HG02588 (cell line): Measurements from ENCODE around the gene WAPL.

Experiments
- ATAC-seq: cut with Tn5 transposase; IDR thresholded peaks from one replicate; pipeline ENCODE4 v1.9.1; 2021; ENCODE audit warnings: mild to moderate bottlenecking, moderate library complexity; ENCODE audit not compliant: unreplicated experiment

The WAPL gene

DNA sequence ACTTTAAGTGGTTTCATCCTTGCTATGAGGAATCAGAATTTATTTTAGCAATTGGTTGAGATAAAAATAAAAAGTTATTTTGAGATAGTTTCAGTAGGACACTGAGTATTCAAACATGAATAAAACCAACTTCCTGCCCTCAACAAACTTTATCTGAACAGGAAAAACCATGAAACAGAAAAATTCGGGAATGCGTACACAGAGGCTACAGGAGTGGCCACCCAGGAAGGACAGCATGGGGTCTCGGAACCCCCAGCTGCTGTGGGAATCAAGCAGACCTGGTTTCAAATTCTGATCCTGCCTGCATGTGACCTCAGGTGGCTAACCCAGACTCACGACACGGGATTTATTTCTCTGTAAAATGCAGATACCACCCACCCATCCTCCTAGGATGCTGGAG, 106.0 kb downstream of the WAPL start:
- ATAC-seq, result no peak

DNA sequence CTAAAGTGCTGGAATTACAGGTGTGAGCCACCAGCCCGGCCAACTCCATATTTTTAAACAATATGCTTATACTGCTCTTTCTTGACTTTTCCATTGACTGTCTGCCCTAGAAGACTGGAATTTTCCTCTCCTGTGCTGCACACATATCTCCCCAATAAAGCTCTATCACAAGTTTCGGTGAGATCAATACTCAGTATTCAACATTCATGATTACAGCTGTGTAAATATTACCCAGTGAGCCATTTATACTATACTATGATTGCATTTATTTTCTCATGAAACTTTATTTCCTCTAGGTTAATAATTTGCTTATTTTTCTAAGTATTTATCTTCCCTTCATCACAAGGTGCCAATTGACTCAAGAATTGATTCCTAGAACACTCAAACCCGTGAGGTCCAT, 106.5 kb downstream of the WAPL start:
- ATAC-seq, result no peak

GRCh38 chr10:86413046-86413728, 108.4 kb downstream of the WAPL start:
- ATAC-seq, result peak; percentile 64

DNA sequence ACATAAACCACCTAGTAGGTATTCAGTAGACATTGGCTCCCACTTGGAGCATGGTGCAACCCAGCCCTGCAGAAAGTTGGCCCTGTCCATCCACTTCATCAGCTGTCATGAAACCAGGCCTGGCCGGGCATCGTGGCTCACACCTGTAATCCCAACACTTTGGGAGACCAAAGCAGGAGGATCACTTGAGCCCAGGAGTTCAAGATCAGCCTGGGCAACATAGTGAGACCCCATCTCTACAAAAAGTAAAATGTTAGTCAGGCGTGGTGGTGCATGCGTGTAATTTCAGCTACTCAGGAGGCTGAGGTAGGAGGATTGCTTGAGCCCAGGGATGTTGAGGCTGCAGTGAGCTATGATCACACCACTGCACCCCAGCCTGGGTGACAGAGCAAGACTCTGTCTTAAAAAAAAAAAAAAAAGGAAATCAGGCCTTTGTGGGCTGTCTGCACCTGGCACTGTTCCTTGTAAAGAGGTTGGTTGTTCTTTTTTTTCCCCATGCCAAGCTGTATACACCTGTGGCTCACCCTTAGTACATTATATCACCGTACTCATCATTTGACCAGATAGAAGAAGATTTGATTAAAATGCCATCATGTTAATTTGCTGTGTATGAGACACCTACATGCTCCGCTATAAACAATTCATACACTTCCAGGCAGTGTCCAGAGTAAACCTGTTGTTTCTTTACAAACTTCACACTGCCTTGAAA, 109.6 kb downstream of the WAPL start:
- peak; percentile 10 for ATAC-seq

DNA sequence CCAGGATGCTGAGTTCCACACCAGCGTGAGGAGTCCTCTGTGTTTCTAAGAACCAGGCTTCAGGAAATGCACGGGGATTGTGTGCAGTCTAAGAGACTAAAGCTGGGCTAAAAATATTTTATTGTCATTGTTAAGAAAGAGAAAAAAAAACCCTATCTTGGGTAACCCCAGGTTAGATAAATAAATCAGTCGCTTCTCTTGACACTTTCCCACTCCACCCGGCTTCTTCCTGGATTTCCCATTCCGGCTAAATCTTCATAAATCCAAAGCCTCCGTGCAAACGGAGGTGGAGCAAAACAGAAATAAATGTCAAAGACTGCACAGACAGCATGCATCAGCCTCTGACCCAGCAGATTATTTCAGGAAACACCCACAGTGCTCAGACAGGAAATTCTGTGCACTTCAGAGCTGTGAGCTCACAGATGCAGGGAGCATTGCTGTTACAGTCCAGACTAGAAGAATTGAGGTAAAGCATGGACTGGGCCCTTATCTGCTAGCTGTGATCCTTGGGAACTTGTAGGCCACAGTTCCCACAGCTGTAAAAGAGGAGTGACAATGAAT, 110.2 kb downstream of the WAPL start:
- ATAC-seq, result peak; percentile 65

DNA sequence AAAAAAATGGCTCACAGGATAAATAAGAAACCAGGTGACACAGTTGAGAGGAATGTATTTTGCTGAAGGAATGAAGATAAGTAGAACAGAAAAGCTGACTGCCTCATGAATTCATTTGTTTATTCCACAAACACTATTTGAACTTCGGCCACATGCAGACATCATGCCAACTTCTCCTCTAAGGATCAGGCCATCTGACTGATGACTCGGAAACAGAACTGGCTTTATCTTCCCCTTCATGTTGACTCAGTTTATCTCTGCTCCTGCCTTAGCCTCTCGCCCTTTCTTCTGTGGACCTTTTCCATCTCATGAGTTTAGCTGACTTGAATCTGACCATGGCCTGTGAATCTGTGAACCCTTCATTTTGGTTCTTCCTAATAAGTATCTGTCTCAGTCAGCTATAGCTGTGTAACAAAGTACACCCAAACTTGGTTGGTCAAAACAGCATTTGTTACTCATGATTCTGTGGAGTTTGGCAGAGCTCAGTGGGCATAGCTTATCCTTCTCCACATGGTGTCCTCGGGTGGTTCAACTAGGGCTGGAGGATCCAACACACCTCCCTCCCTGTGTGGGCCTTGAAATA, 111.0 kb downstream of the WAPL start:
- ATAC-seq, result no peak

GRCh38 chr10:86409183-86409582, 112.4 kb downstream of the WAPL start:
- ATAC-seq, result no peak

GRCh38 chr10:86403183-86403797, 118.3 kb downstream of the WAPL start:
- ATAC-seq, result no peak

GRCh38 chr10:86402283-86402941, 119.2 kb downstream of the WAPL start:
- no peak for ATAC-seq

- ATAC-seq, result no peak
Measured at GRCh38 chr10:86401588-86402282, 119.9 kb downstream of the WAPL start.

- ATAC-seq, result peak; percentile 38
Measured at GRCh38 chr10:86400705-86401587, 120.6 kb downstream of the WAPL start.

DNA sequence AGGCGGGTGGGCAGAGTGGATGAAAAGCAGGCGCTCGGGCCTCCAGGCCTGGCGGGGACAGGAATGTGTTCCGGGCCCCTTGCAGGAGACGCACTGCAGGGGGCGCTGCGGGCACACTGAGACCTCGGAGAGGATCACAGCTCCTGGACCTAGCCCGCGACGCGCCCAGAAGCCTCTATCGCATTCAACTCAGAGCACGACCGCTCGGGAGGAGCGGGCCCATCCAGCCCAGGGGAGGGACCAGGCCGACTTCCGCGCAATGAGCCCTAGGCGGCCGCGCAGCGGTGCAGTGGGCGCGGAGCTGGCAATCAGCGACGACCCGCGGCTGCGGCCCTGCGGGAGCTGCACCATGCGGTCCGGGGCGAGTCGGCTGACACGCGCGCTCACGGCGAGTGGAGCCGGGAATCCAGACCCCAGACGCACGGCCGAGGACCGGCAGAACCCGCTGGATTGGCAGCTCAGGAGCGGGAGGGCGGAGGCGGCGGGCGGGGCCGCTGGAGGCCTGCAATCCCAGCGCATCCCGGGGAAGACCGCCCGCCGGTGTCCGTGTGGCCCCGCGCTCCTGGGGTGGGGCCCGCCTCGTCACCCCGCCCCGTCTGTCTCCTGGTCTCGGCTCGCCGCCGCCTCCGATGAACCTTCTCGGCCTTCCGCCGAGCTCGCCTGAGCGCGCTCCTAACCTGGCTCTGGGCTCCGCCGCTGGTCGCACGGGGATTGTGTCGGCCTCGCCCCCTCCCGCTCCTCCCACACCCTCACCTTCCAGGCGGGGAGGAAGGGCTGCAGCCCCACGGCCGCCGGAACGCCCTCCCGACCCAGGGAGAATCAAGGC, 121.5 kb downstream of the WAPL start:
- ATAC-seq, result peak; percentile 86

DNA sequence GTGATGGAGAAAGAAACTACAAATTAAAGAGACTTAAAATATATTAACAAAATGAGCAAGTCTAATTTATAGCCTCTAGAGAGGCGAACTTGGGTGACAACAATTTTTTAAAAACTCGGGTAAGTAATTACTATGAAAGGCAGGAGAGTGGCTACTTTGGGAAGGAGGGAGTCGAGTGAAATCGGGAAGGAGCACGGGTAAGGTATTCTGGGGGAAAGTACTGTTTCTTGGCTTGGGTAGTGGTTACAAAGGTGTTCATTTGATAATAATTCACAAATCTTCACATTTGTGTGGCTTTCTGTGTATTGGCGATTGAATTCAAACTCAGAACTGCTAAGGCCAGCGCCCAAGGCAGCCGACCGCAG, 122.1 kb downstream of the WAPL start:
- no peak for ATAC-seq

DNA sequence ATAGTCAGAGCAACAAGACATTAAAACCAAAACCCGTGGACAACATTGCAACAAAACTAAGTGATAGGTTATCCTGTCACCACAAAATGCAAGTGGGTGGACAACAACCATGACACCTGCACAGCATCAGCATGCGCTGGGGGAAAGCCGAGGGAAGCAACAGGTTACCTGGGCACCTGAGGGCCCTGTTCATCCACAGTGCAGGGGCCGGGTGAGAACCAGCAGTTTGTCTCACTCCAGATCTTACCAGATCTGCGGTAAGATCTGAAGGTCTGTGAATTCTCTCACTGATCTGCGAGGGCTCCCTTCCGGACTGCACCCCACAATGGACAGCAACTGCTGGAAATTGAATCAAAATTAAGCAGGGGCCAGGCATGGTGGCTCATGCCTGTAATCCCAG, 124.5 kb downstream of the WAPL start:
- no peak for ATAC-seq

GRCh38 chr10:86393862-86394455, 127.6 kb downstream of the WAPL start:
- ATAC-seq, result no peak

- ATAC-seq, result no peak
Measured at GRCh38 chr10:86393362-86393761, 128.2 kb downstream of the WAPL start.

- ATAC-seq, result peak; percentile 36
Measured at GRCh38 chr10:86392723-86393094, 128.9 kb downstream of the WAPL start.

DNA sequence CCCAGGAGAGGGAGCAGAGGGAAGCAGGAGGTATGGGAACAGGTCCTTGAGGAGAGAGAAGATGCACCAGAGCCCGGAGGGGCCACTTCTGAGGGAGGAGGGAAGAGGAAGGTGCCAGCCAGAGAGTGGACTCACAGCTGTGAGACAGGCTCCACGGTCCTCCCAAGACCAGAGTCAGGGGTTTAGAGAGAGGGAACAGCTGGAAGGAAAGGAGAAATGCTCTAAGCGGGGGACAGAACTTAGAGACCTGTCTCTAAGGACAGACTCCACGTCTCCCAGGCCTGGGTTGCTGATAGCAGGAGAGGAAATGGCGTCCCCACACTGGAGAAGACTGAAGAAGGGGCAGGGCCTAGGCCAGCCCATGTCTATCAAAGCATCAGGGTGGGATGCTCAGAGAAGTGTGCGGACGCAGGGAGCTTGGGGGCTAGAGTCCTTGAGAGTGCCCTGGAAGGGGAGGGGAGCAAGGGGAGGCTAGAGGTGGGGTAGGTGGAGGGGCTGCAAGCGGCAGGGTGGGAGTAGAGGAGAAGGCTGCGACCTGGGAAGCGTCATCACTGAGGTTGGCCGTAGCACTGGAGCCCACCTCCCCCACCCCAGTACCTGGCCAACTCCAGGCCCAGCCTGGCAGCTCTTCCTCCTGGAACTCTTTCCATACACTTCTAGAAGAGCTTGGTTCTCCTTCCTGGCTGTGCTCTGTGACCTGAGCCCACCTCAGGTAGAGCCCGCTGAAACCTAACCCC, 129.4 kb downstream of the WAPL start:
- no peak for ATAC-seq
